Inflammatory macrophage treated with lipopolysaccharide for 4 hours (primary cell): ENCODE results near the gene RRAS.

Source experiments
- DNase-seq: peaks from one replicate; pipeline ENCODE4 v3.0.0-alpha.2; 2020

Gene RRAS

GRCh38 chr19:49676784-49677230 lies 36.9 kb upstream of the RRAS start:
- DNase-seq, result peak; percentile 100

GRCh38 chr19:49676136-49676783 lies 36.3 kb upstream of the RRAS start:
- DNase-seq, result peak; percentile 96

GRCh38 chr19:49672131-49672919 lies 32.4 kb upstream of the RRAS start:
- peak; percentile 74 for DNase-seq

- DNase-seq, result peak; percentile 57
Observed at GRCh38 chr19:49669516-49669915, 29.6 kb upstream of the RRAS start.

GRCh38 chr19:49667473-49667872 lies 27.5 kb upstream of the RRAS start:
- no peak for DNase-seq

- peak; percentile 7 for DNase-seq
Observed at GRCh38 chr19:49666120-49666444, 26.1 kb upstream of the RRAS start.

GRCh38 chr19:49665351-49666119 lies 25.6 kb upstream of the RRAS start, which contains the start of the genes BCL2L12 and IRF3:
TSS of gene BCL2L12 (plus strand) at chr19:49665933. CDS start at chr19:49666693, 760 bp downstream.
TSS of gene IRF3 (minus strand) at chr19:49665857. CDS start at chr19:49664838, 1,019 bp downstream.
- DNase-seq, result peak; percentile 98

GRCh38 chr19:49665036-49665350 lies 25.1 kb upstream of the RRAS start:
- DNase-seq, result no peak

GRCh38 chr19:49664171-49665035 lies 24.5 kb upstream of the RRAS start:
- peak; percentile 72 for DNase-seq

GRCh38 chr19:49663224-49663623 lies 23.3 kb upstream of the RRAS start:
- no peak for DNase-seq

GRCh38 chr19:49662011-49662410 lies 22.1 kb upstream of the RRAS start:
- DNase-seq, result no peak

- DNase-seq, result no peak
Observed at GRCh38 chr19:49660338-49660961, 20.5 kb upstream of the RRAS start.

- no peak for DNase-seq
Observed at GRCh38 chr19:49658566-49659442, 18.9 kb upstream of the RRAS start.

GRCh38 chr19:49658139-49658517 lies 18.2 kb upstream of the RRAS start:
- no peak for DNase-seq

- DNase-seq, result no peak
Observed at GRCh38 chr19:49657493-49658138, 17.7 kb upstream of the RRAS start.

GRCh38 chr19:49656456-49657109 lies 16.6 kb upstream of the RRAS start:
- no peak for DNase-seq

GRCh38 chr19:49655570-49656455 lies 15.9 kb upstream of the RRAS start:
- no peak for DNase-seq

GRCh38 chr19:49654581-49654980 lies 14.6 kb upstream of the RRAS start:
- no peak for DNase-seq

GRCh38 chr19:49653466-49653806 lies 13.5 kb upstream of the RRAS start:
- DNase-seq, result no peak
